Tibial nerve (tissue), 4 donors: ENCODE data around the gene ZNF865.

ENCODE experiments used
- EP300 ChIP-seq, 2 donors: sonication (generic); formaldehyde crosslinking; IDR thresholded peaks; one replicate each; pipeline ENCODE4 v1.6.1; 2017; ENCODE audit warnings: antibody characterized with exemption in 2 of 2, mild to moderate bottlenecking in 1 of 2
- POLR2A ChIP-seq, 2 donors: fragments of 450-650 bp; IDR thresholded peaks; one replicate each; pipeline ENCODE4 v1.6.1; 2017; ENCODE audit warnings: antibody characterized with exemption in 2 of 2, mild to moderate bottlenecking in 2 of 2, moderate library complexity in 2 of 2
- TF ChIP-seq, protein P1 (sequence below), 5 experiments: fragments of 200-600 bp in 3 of 5; fragments of 450-650 bp in 2 of 5; sonication (generic) in 3 of 5; IDR thresholded peaks; one replicate each; pipeline ENCODE4 v1.5.1; 2016 to 2019; ENCODE audit warnings: antibody characterized with exemption in 5 of 5, mild to moderate bottlenecking in 3 of 5, moderate library complexity in 2 of 5

DNA sequence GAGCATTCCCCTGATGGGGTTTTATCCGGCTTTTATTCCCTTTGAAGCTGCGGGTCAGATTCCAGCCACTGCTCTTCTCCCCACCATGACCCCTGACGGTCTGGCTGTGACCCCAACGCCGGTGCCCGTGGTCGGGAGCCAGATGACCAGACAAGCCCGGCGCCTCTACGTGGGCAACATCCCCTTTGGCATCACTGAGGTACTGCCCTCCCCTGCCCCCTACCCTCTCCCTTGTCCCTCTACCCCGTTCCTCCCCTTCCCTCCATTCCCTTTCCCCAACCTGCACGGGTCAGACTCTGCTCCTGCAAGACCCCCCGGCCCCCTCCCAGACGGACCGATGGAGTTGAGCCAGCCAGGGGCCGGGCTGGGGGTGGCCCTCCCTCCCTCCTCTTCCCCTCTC is 55.5 kb downstream of the ZNF865 start:
- TF ChIP-seq, protein P1, sequence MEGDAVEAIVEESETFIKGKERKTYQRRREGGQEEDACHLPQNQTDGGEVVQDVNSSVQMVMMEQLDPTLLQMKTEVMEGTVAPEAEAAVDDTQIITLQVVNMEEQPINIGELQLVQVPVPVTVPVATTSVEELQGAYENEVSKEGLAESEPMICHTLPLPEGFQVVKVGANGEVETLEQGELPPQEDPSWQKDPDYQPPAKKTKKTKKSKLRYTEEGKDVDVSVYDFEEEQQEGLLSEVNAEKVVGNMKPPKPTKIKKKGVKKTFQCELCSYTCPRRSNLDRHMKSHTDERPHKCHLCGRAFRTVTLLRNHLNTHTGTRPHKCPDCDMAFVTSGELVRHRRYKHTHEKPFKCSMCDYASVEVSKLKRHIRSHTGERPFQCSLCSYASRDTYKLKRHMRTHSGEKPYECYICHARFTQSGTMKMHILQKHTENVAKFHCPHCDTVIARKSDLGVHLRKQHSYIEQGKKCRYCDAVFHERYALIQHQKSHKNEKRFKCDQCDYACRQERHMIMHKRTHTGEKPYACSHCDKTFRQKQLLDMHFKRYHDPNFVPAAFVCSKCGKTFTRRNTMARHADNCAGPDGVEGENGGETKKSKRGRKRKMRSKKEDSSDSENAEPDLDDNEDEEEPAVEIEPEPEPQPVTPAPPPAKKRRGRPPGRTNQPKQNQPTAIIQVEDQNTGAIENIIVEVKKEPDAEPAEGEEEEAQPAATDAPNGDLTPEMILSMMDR (IDR thresholded peaks at IDR 0.05): no peak
- TF ChIP-seq POLR2A (IDR thresholded peaks at IDR 0.05) (no peak), EP300 (IDR thresholded peaks at IDR 0.05) (no peak)
